Measurements from ENCODE around the gene ARHGEF1.

The ARHGEF1 gene, protein sequence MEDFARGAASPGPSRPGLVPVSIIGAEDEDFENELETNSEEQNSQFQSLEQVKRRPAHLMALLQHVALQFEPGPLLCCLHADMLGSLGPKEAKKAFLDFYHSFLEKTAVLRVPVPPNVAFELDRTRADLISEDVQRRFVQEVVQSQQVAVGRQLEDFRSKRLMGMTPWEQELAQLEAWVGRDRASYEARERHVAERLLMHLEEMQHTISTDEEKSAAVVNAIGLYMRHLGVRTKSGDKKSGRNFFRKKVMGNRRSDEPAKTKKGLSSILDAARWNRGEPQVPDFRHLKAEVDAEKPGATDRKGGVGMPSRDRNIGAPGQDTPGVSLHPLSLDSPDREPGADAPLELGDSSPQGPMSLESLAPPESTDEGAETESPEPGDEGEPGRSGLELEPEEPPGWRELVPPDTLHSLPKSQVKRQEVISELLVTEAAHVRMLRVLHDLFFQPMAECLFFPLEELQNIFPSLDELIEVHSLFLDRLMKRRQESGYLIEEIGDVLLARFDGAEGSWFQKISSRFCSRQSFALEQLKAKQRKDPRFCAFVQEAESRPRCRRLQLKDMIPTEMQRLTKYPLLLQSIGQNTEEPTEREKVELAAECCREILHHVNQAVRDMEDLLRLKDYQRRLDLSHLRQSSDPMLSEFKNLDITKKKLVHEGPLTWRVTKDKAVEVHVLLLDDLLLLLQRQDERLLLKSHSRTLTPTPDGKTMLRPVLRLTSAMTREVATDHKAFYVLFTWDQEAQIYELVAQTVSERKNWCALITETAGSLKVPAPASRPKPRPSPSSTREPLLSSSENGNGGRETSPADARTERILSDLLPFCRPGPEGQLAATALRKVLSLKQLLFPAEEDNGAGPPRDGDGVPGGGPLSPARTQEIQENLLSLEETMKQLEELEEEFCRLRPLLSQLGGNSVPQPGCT

DNA sequence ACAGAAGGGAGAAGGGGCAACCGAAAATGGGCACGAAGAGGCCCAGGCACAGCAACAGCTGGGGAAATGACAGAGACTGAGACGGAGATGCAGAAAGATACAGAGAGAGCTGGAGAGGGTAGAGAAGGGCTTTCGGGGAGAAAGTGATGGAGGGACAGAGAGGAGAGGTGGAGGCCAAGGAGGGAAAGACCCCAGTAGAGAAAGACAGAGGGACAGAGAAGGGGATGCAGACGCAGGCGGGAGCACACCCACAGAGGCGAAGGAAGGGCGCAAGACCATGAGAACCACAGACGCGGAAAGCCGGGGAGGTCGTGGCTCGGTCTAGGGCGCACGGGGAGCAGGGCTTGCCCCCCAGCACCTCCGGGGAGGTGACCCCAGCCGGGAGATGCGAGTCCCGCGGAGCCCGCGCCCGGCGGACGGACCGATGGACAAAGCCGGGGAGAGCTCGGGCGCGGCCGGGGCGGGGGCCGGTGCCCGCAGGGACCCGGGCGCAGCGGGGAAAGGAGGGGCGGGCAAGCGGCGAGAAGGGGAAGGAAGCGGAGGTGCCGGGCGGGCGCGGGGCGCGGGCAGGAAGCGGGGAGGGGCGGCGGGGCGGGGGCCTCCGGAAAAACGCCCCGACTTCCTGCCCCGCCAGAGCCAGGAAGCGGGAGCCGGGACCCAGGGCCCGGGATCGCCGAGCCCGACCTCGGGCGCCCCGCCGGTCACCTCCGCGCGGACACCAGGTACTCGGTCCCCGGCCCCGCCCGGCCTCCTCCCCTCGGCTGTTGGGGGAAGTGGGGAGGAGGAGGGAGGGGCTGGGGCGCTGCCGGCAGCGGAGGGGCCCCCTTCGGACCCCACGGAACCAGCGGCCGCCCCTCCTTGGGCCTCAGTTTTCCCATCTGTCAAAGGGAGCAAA, at the start of gene ARHGEF1:
Gene ARHGEF1, plus strand, starts transcription at position 617 of the 895 bp plus-strand sequence. CDS start 4,899 bp downstream, outside the sequence.
- peak; percentile 82 for FAIRE-seq
- DNase-seq (ENCODE audit: insufficient read length, low spot score), result no peak

DNA sequence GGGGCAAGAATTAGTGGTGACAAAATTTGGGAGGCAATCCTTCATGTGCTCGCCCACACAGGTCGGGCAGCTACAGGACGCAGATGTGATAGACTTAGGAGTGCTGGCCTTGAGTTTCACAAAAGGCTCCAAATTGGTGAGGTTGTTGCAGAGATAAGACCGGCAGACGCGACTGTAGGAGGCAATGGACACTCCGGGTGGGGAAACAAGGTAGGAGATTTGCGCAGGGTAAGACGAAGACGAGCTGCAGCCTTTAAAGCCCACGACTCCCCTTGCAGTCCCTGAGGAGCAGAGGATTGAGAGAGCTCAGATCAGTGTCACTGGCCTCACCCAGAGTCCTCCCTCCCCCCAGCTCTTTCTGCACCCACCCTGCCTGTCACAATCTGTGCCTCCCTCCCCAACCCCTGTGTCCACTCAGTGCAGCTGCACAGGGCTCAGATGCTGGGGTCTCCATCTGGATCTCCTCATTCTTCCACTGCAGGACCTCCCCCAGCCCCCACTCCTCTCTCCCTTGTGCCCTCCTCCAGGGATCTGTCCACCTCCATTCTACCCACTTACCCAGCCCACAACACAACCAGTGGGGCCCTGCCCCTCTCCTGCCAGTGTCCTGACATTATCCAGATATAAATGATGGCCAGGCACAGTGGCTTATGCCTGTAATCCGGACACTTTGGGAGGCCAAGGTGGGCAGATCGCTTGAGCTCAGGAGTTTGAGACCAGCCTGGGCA, 44.8 kb upstream of the ARHGEF1 start:
- FAIRE-seq, result no peak
- DNase-seq (ENCODE audit: insufficient read length, low spot score), result no peak

DNA sequence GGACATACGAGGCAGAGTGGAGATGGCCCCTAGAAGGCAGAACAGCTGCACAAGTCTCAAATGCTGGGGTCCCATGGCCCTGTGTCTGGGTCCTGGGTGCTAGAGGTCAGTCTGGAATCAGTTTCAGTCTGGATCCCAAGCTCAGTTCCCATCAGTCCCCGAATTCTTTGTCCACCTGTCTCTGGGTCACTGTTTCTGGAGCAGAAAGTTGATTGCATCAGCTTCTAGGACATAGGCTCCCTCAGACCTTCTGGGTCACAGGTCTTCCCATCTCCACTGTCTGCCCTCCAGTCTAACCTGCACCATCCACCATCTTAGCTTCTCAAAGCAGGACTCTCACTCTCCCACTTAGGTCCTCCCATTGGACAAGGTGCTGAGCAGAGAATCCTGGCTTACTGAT, 43.8 kb upstream of the ARHGEF1 start:
- no peak for FAIRE-seq

DNA sequence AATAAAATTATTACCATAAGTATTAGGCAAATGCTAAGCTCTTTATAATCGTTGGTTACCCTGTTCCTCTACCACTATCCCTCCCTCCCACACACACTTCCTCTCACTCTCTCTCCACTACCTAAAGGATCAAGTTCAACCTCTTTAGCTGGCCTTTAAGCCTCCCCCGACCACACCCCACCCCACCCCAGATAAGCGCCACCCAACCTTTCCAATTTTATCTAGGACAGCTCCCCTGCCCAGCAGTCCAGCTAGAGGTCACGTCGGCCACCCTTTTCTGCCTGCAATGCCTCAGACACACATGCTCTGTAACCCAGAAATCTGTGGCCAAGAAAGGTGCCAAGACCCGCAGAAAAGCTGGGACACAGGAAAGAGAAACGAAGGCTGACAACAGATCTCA, 39.6 kb upstream of the ARHGEF1 start:
- DNase-seq (ENCODE audit: insufficient read length, low spot score) (no peak), FAIRE-seq (no peak)

More for the DNA sequence above, 43.8 kb upstream of the ARHGEF1 start:
- no peak for DNase-seq (ENCODE audit: insufficient read length, low spot score)

DNA sequence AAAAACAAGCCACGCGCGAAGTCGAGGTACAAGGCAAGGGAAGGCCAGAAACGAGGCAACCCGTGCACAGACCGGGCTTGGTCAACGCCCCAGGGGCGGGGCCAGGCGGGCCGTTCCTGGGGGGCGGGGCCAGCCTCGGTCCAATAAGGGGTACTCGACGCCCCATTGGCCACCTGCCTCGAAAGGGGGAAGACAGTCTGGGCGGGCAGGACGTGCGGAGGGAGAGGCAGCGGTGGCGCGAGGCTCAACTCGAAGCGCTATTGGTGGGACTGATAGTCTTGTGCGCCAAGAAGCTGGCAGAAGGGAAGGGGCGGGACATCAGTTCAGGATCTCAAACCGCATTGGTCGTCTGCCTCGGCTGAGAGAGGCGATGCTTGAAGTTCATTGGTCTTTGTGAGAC, 38.4 kb upstream of the ARHGEF1 start, which contains the start of gene LYPD4:
Gene LYPD4, minus strand, starts transcription at position 83 of the 400 bp plus-strand sequence. CDS start 5,398 bp downstream, outside the sequence.
- no peak for FAIRE-seq
- no peak for DNase-seq (ENCODE audit: insufficient read length, low spot score)

DNA sequence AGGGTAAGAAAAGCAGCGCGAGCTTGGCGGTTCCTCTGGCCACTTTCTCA, 38.2 kb upstream of the ARHGEF1 start, which contains the start of gene DMRTC2:
Gene DMRTC2, plus strand, starts transcription at position 42 of the 50 bp plus-strand sequence. CDS start 2,387 bp downstream, outside the sequence.
- no peak for DNase-seq (ENCODE audit: insufficient read length, low spot score)
- no peak for FAIRE-seq

DNA sequence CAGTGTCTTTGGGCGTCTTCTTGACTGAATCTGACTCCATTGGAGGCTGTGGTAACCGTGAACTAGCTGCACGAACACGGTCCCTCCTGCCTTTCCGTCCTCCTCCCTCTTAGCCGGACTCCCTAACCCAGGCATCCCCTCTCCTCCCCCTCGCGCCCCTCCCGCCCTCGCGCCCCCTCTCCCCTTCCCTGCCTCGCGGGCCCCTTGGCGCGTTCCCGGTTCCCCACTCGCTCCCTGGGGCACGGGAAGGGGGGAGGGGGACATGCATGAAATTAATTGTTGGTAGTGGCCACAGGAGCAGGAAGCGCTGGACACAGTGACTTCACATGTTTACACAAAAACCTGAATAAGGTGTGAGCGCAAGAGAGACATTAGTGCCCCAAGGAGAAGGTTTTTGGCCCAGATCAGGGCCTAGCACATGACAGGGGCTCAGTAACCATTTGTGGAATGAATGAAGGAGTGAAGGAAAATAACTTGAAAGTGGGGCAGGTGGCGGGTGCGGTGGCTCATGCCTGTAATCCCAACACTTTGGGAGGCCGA, 37.9 kb upstream of the ARHGEF1 start:
- DNase-seq (ENCODE audit: insufficient read length, low spot score), result no peak
- no peak for FAIRE-seq

DNA sequence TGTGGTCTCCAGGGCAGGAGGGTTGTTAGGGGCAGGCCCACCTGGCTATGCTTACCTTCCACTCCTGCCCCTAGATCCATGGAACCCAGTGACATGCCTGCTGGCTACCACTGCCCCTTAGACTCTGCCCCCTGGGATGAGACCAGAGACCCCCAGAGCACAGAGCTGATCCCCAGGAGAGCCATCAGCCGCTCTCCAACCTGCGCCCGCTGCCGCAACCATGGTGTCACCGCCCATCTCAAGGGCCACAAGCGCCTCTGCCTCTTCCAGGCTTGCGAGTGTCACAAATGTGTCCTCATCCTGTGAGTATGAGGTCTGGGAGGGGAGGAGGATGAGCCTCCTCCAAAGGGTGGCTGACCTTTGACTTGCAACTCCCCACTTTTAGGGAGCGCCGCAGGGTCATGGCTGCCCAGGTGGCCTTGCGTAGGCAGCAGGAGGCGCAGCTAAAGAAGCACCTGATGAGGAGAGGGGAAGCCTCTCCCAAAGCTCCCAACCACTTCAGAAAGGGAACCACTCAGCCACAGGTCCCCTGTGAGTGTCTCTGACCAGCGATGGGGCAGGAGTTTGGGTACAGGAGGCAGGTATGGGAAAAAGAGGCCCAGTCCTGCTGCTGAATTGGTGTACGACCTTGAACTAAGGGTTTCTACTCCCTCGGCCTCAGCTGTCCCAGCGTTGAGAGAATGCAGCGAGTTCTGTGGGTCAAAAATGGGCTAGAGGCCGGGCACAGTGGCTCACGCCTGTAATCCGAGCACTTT, 35.5 kb upstream of the ARHGEF1 start:
- no peak for DNase-seq (ENCODE audit: insufficient read length, low spot score)
- FAIRE-seq, result no peak

DNA sequence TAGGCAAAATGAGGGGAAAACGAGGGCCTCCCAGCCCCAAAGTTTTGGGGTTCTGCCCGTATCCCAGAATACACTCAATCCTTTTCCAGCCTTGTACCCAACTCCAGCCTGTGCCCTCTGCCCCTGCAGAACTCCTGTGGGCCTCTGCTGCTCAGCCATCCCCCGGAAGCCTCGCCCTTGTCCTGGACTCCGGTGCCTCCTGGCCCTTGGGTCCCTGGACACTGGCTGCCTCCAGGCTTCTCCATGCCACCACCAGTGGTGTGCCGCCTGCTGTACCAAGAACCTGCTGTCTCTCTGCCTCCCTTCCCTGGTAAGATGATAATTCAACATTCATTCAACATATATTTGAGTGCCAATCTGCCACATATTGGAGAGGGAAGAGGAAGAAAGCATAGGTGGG, 34.3 kb upstream of the ARHGEF1 start:
- FAIRE-seq (no peak), DNase-seq (ENCODE audit: insufficient read length, low spot score) (no peak)

DNA sequence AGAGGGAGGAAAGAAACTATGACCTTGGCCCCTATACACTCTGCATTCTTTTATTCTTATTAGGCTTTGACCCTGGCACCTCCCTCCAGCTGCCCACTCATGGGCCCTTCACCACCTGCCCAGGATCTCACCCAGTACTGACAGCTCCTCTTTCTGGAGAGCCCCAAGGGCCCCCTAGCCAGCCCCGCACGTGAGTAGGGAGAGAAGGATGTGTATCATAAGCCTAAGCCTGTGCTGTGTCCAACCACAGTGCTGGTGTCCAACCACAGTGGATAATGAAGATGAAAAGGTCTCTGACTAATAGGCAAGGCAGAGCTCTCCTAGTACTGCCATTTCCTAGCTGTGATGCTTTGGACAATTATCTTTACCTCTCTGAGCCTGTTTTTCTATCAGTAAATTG, 33.9 kb upstream of the ARHGEF1 start:
- FAIRE-seq (no peak), DNase-seq (ENCODE audit: insufficient read length, low spot score) (no peak)

DNA sequence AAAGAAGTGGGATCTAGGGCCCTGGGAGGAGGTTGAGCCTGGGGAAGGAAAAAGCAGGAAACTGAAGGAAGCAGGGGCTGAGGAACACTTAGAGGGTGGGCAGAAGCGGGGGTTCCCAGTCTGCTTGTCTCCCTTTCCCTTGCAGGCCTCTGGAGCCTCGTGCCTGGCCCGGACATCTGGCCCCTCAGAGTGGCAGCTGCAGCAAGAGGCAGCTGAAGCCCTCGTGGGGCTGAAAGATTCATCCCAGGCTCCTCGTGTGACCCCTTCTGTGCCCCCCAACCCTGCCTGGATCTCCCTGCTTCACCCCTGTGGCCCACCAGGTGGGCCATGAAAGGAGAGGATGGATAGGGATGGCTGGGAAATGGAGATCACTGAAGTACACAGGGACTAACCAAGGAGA, 32.6 kb upstream of the ARHGEF1 start:
- FAIRE-seq (no peak), DNase-seq (ENCODE audit: insufficient read length, low spot score) (no peak)

DNA sequence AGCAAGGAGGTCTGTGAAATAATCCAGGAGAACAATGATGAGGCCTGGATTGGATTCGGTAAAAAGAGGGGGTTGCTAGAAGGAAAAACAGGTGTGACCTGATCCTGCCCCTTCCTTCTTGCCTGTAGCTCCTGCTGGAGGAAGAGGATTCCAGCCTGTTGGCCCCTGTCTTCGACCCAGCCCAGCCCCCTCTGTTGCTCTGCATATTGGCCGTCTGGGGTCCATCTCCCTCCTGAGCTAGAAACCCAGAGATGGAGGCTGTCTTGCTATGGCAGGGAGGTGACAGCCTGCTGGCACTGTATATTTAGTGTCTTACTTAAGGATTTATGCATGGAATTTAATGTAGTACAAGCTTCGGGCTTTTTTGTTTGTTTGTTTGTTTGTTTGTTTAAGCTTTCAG, 31.5 kb upstream of the ARHGEF1 start:
- no peak for FAIRE-seq
- DNase-seq (ENCODE audit: insufficient read length, low spot score), result no peak

DNA sequence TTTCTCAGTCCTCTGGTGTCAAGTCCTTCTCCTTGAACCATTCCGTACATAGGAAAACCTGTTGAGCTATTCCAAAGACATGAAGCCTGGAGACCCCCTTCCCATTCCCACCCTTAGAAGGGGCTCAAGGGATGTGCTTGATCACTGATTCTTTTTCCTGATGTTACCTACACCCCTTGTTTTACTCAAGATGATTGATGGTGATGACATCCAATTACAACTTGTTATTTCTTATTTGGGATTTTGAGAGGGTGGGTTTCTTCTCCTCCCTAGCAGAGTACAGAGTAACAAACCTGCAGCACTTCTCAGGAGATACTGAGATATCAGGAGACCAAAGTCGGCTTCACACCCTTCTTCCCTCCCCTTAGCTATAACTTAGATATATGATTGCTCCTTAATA, 29.6 kb upstream of the ARHGEF1 start:
- no peak for DNase-seq (ENCODE audit: insufficient read length, low spot score)
- FAIRE-seq, result no peak

DNA sequence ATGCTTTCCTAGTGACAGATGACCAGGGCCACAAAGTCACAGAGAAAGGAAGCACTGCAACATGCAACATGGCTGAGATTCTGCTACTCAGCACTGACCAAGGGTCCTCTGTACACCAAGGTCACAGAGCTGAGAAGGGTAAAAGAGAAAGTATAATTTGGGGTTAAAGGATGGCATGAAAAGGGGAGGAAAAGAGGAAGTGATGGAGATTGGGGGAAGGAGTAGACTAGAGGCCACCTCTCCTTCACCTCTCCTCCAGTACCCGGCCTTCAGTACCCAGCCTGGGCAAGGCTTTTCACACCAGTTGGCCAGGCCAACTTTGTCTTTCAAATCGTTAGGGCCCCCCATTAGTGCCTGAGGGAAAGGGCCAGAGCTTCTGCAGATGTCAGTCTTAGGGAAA, 29.2 kb upstream of the ARHGEF1 start:
- no peak for FAIRE-seq
- DNase-seq (ENCODE audit: insufficient read length, low spot score), result no peak

DNA sequence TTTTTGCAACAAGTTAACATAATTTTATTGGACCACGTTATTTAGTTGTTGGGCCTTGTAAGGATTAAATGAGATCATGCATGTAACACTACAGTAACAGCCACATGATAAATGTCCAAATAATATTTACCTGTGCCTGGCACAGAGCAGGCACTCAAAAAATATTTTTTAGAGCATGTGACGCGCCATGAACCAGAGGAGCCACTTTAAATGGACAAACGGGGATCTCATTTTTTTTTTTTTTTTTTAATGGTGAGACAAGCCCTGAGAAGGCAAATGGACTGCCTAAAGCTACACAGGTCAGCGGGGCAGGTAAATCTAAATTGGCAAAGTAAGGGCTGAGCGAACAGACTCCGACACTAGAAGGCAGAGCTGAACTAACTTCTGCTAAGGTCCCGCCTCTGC, 23.8 kb upstream of the ARHGEF1 start:
- DNase-seq (ENCODE audit: insufficient read length, low spot score), result no peak
- FAIRE-seq, result no peak

DNA sequence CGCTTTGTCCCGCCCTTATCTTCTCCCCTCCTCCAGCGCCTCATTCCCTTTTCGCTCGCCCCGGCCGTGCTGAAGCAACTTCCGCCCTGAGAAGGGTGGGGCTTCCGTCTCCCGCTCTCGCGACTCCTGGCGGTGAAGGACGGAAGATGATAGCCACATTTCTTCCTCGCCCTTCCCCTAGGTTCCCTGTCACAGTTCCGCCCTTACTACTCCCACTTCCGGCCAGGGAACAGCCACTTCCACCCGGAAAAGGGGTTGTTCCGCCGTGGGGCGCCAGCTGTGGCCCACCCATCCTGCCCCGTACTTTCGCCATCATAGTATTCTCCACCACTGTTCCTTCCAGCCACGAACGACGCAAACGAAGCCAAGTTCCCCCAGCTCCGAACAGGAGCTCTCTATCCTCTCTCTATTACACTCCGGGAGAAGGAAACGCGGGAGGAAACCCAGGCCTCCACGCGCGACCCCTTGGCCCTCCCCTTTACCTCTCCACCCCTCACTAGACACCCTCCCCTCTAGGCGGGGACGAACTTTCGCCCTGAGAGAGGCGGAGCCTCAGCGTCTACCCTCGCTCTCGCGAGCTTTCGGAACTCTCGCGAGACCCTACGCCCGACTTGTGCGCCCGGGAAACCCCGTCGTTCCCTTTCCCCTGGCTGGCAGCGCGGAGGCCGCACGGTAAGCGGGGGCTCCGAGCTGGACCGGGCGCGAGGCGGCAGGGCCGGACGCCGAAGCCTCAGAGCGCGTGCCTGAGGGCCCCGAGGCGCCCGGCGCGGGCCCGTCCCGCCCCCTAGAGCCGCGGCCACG, 23.2 kb upstream of the ARHGEF1 start, which contains the start of gene RPS19:
Gene RPS19, plus strand, starts transcription at position 638 of the 801 bp plus-strand sequence. CDS start 520 bp downstream, outside the sequence.
- DNase-seq (ENCODE audit: insufficient read length, low spot score) (peak; percentile 85), FAIRE-seq (peak; percentile 97)

DNA sequence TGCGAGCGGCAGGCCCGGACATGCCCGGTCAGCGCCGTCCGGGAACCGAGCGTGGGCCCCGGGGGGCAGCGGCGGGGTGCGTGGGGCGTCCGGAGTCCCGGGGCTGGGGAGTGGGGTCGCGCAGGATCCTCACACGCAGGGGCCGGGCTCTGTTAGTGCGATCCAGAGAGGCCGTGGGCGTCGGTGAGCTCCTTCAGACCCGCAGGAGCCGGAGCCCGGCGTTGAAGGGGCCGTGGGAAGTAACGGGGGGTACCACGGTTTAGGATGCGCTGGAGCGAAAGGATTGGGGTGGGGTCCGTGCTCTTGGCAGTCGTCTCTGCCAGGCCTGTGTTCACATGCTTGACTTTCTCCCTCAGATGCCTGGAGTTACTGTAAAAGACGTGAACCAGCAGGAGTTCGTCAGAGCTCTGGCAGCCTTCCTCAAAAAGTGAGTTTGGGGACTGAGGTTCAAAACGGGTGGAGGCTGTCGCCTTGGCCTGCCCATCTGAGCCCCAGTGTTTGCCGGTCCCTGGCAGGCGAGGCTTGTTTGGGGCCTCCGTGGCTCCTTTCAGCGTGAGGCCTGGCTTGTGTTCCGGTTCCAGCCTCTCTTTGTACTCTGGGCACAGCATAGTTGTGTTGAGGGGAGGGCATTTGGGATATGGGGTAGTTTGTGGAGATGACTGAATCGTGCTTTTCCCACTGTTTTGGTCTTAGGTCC, 22.4 kb upstream of the ARHGEF1 start:
- FAIRE-seq, result no peak
- DNase-seq (ENCODE audit: insufficient read length, low spot score), result no peak

All from GM19239 (cell line).